Measurements from ENCODE around the gene USP20. TPM values are rescaled to one million over a fixed set of nuclear protein-coding genes. Genes with fewer than 3 reads are reported as not detected.

Gene USP20
- total and polyA plus RNA-seq, 5 experiments from 2014 or later = 37.1 to 124 (median 76.4) TPM

DNA sequence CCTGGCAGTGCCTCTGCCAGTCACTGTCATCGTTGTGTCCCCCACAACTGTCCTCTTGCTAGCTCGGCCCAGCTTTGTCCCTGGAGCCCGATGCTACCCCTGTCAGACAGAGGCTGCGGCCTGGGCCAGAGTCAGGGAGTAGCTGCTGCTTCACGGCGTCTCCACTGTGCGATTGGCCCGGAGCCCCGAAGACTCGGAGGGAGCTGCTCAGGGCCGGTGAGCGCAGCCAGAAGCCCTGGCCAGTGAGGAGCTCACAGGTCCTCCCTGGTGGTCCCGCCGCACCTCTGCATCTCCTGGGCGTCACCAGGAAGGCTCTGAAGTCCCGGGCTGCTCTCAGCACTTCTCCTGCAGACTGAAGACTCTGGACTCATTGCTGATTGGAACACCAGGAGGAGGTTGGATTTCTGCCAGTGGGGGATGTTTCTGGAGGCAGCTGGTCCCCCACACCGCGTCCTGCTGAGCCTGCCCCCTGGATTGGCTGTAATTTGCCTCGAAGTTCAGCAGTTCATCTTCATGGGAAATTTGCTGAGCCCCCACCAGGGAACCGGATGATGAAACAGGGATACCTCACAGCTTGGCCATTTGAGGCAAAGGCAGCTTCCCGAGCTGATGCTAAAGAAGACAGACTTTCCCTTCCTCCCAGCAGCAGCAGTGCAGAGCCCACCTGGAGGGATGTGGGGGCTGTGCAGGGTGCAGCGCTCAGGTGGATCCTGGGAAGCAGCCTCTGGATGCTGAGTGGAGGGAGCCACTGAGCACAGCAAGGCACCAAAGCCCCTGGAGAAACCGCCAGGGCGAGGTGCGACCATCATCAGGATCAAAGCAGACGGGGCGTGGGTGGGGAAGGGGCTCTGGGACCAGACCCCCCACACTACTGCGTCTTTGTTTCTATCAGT is 45.6 kb downstream of the USP20 start:
- peaks cover 0 to 56% (median 5%) of the 10 kb centered on the region in 3 donors for H3K36me3 Mint-ChIP-seq
- no peaks in the 10 kb centered on the region for H3K9me3 Mint-ChIP-seq
- POLR2A ChIA-PET = interaction anchor here (3.4 to 10.6 kb wide), 2 partner anchors 12 to 43 kb away, joined by 28 to 142 read pairs; partner anchors contain the start of genes C9orf78 and USP20
- ATAC-seq (no peak), DNase-seq (no peak)
- no peaks in the 10 kb centered on the region for H3K27me3 Mint-ChIP-seq
- H3K27ac Mint-ChIP-seq = peak overlapping the region in 7 of 10 donors; percentile 8 to 72 (median 36)
- no peak overlapping the region for H3K4me3 Mint-ChIP-seq
- peaks cover 15 to 42% (median 32%) of the 10 kb centered on the region in 4 donors for H3K4me1 Mint-ChIP-seq

DNA sequence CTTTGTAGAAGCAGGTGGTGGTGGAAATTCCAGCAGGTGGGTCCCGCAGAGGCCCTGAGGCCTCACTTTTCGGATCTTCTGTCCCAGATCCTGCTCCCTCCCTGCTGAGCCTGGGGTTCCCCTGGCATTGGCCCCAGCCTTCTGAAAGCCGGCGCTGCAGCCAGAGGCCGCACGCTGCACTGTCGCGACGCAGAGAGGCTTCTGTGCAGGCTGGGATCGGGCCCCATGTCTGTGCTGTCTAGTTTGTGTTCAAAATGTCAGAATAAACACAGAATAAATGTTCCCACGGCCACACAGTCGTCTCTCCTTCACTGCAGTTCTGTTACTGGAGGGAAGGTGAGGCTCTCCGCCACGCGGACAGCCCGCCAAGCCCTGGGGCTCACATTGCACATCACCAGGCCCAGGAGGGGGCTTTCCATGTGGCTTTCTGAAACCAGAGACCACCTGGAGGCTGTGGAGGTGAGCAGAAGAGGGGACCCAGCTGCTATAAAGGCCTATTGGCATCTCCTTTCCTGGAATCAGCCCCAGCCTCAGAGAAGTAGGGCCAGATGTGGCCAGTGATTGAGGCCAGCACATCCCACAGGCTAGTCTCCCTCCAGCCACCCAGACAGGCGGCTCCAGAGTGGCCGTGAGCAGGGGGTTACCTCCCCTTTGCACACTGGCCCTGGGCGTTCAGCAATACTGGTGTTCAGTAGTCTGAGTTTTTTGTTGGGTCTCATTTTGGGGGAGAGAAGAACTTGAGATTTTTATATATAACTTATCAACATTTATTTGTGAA is 46.5 kb downstream of the USP20 start:
- Mint-ChIP-seq H3K4me1 (peaks cover 19 to 45% (median 37%) of the 10 kb centered on the region in 4 donors), H3K4me3 (no peak overlapping the region), H3K27me3 (no peaks in the 10 kb centered on the region), H3K27ac (peak overlapping the region in 8 of 10 donors; percentile 15 to 88 (median 54)), H3K9me3 (no peaks in the 10 kb centered on the region), H3K36me3 (peaks cover 0 to 49% (median 5%) of the 10 kb centered on the region in 3 donors)
- DNase-seq = no peak
- POLR2A ChIA-PET = interaction anchor here (3.4 to 10.9 kb wide), 3 partner anchors 13 to 44 kb away, joined by 28 to 253 read pairs (median 142); partner anchors contain the start of genes C9orf78 and USP20
- no peak for ATAC-seq

DNA sequence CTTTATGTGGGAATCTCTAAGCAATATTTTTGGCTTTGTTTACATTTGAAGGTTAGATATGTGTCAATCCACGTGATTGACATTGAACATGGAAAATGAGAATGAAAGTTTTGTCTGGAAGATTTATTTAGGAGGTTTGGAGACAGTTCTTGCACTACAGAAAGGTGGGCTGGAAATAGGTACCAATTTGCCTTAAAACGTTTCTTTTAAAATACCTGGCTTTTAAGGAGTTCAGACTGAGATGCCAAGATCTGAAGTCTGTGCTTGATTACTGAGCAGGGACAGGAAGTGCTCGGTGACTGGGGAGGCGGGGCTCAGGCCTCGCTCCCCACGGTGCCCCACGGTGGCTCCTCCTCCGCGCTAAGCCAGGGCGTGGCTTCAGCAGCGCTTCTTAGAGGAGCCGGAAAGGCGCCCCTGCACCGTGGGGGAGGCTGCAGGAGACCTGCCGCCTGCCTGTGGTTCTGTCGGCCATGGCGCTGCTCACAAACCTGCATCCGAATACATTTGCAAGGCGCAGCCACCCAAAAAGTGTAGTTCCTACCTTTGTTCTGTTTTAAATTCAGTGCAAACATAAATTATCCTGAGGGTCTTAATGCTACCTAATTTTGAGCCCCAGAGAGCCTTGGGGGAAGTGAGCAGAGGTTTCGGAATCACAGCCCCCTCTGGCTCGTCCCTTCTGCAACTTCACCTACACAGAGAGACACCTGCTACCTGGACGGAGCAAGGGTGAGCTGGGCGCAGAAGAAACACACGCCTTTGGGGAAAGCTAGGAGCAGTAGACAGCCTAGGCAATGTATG is 49.2 kb downstream of the USP20 start:
- Mint-ChIP-seq H3K4me3 (peak overlapping the region; percentile 86 to 98 (median 93)), H3K27me3 (peaks cover 0 to 3% (median 0%) of the 10 kb centered on the region in 5 donors), H3K27ac (peak overlapping the region; percentile 97 to 100 (median 99)), H3K4me1 (peaks cover 35 to 61% (median 57%) of the 10 kb centered on the region in 4 donors), H3K9me3 (no peaks in the 10 kb centered on the region), H3K36me3 (peaks cover 0 to 32% (median under 1%) of the 10 kb centered on the region in 3 donors)
- POLR2A ChIA-PET = interaction anchor here (0.6 to 12.6 kb wide), 21 partner anchors 10 to 215 kb away, joined by 3 to 253 read pairs (median 6); partner anchors contain the start of genes C9orf78, FNBP1, GPR107 and TOR1A
- ATAC-seq = peak; percentile 48 to 55
- peak; percentile 89 to 97 (median 96) for DNase-seq

DNA sequence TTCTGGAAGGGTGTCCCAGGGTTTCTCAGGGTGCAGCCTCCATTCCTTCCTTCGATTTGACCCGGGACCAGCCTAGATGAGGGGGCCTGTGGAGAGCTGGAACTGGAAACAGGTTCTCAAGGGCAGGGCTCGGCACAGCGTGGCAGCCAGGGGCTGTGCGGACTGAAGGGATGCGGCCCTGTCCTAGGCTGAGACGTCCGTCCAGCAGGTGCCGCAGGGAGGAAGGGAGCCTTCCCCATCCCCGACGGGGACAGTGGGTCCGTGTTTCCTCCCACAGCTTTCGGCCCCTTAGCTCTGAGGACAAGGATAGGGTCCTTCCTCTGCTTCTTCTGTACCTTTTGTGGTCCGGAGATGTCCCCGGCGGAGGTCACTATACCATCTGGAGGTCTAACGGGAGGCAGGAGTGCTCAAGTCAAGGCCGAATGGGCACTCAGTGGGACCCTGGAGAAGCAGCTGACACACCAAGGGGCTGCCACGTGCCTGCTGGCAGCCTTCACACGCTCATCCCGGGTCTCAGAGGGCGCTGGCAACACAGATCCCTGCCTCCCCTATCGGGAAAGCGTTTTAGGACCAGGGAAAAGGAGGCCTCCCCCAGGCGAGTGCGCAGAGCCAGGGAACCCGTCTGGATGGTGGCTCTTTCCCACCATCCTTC is 49.9 kb downstream of the USP20 start:
- peak in 2 of 10 donors; percentile 39 to 46 for DNase-seq
- H3K4me3 Mint-ChIP-seq = peak overlapping the region; percentile 86 to 98 (median 93)
- H3K36me3 Mint-ChIP-seq = peaks cover 0 to 30% (median 2%) of the 10 kb centered on the region in 3 donors
- peaks cover 42 to 67% (median 64%) of the 10 kb centered on the region in 4 donors for H3K4me1 Mint-ChIP-seq
- H3K9me3 Mint-ChIP-seq = no peaks in the 10 kb centered on the region
- ATAC-seq = no peak
- POLR2A ChIA-PET = interaction anchor here (0.6 to 12.6 kb wide), 28 partner anchors 9 to 219 kb away, joined by 3 to 253 read pairs (median 4); partner anchors contain the start of genes C9orf78, FNBP1, GPR107 and TOR1A
- peak overlapping the region; percentile 97 to 100 (median 99) for H3K27ac Mint-ChIP-seq
- H3K27me3 Mint-ChIP-seq = peaks cover 0 to 3% (median 0%) of the 10 kb centered on the region in 5 donors

DNA sequence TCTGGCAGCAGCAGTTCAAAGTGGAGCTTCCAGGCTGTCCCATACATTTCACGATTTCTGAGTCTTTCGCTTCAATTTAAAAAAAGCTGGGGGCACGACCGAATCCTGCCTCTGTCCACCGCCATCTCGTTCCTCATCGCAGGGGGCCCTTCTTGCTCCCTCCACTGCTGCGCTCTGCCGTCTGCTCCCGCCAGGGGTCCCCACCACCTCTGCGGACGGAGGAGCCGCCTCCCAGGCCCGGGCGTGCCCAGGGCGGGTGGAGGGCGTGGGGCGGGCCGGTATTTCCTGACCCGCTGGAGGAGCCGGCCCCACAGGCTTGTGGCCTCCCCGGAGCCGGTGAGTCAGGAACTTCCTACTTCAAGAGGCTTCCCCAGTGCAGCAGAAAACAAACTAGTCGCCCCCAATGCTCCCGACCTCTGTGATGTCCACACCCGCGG is 50.4 kb downstream of the USP20 start:
- Mint-ChIP-seq H3K27ac (peak overlapping the region; percentile 97 to 100 (median 99)), H3K36me3 (peaks cover 0 to 24% (median 2%) of the 10 kb centered on the region in 3 donors), H3K9me3 (no peaks in the 10 kb centered on the region), H3K4me3 (peak overlapping the region; percentile 86 to 98 (median 93)), H3K27me3 (peaks cover 0 to 3% (median 0%) of the 10 kb centered on the region in 5 donors), H3K4me1 (peaks cover 44 to 70% (median 68%) of the 10 kb centered on the region in 4 donors)
- POLR2A ChIA-PET = interaction anchor here (0.6 to 12.6 kb wide), 25 partner anchors 8 to 219 kb away, joined by 3 to 253 read pairs (median 4); partner anchors contain the start of genes C9orf78, FNBP1, GPR107 and TOR1A
- peak; percentile 10 to 14 for ATAC-seq
- peak in 9 of 10 donors; percentile 74 to 91 (median 83) for DNase-seq

DNA sequence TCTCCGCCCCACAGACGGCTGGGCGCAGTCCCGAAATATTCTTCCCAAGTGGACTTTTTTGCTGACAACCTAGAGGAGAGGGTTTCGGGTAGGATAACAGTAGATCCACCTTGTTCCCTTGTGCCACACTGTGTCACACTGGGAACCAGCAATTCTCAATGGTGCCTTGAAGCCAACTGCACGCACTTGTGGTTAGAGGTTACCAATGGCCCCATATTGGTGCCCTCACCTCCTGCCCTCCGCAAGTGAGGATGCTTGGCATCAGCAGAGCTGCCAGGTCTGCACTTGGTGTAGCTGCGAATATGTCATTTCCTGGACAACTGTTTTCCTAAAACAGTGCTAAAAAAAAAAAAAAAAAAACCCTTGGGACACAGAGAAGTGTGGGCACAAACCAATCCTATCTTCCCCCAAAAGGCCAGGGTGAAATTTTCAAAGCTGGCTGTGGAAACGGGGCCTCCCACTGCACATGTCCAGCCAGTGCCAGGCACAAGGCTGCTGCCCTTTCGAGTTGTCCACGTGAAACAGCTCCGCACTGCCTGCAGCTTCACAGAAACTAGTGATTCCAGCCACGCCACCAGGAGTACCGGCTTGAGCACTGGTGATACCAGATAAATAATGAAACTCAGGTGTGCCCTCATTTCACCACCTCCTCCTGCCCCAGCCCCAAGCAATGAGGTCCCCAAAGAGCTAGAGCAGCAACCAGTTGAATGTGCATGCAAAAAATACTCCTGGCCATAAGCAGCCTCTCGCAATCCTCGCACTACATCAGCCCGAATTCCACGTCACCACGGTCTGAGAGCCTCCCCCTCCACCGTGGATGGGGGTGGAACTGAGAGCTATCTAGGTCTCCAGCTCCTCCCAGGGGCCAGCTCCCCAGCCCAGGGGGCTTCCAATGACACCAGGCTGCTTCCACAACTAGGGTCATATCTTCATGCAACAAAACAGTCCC is 51.2 kb downstream of the USP20 start:
- peak in 9 of 10 donors; percentile 56 to 90 (median 83) for DNase-seq
- H3K27me3 Mint-ChIP-seq = peaks cover 0 to 3% (median 0%) of the 10 kb centered on the region in 5 donors
- H3K9me3 Mint-ChIP-seq = no peaks in the 10 kb centered on the region
- H3K4me1 Mint-ChIP-seq = peaks cover 46 to 79% (median 75%) of the 10 kb centered on the region in 4 donors
- peaks cover 0 to 19% (median 2%) of the 10 kb centered on the region in 3 donors for H3K36me3 Mint-ChIP-seq
- H3K4me3 Mint-ChIP-seq = peak overlapping the region; percentile 86 to 98 (median 93)
- peak overlapping the region; percentile 97 to 100 (median 99) for H3K27ac Mint-ChIP-seq
- ATAC-seq = peak; percentile 4 to 36
- POLR2A ChIA-PET = interaction anchor here (0.6 to 12.6 kb wide), 26 partner anchors 9 to 260 kb away, joined by 3 to 253 read pairs (median 5); partner anchors contain the start of genes C9orf78, FNBP1, GPR107 and TOR1A

DNA sequence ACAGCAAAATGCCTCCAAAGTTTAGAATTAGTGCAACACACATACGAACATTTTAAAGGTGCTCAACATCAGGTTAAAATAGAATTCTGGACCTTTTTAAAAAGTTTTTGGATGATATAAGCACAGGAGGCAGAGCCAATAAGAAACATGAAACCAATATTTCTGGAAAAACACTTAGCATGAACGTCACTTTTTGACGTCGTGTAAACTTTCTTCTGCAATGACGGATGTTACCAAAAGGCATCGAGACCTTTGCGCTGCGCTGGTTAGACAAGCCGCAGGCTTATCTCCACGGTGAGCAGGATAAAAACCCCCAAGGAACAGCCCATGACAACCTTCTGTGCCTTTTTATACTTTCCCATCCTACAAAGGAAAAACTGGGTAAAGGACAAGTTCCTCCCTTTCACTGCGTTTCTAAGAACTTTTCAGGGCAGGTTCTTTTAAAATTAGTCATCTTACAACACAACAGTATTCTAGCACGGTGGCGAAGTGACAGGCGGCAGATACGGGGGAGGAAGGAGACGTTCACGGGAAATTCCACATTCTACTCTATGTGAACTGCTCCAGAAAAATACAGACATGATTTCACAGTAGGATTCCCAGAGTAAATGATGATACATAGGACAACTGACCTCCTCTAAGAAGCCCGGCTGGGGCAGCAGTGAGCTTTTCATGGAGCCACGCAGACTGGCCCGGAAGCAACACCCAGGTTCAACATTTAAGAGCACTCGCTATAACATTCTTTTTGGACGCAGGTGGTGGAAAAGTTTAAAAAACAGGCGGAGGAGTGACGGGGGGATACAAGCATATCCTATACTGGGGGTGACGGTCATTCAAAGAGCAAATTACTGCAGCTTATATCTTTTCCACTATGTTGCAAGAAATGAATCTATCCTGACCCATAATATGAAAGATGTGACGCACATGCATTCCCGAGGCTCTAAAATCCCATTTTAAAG is 52.4 kb downstream of the USP20 start:
- H3K4me1 Mint-ChIP-seq = peaks cover 53 to 90% (median 83%) of the 10 kb centered on the region in 4 donors
- POLR2A ChIA-PET = interaction anchor here (0.6 to 12.6 kb wide), 24 partner anchors 8 to 211 kb away, joined by 3 to 253 read pairs (median 5); partner anchors contain the start of genes C9orf78, FNBP1, GPR107 and USP20
- peak overlapping the region; percentile 86 to 98 (median 93) for H3K4me3 Mint-ChIP-seq
- DNase-seq = peak in 9 of 10 donors; percentile 51 to 93 (median 84)
- peak overlapping the region; percentile 97 to 100 (median 99) for H3K27ac Mint-ChIP-seq
- H3K36me3 Mint-ChIP-seq = peaks cover 0 to 15% (median 2%) of the 10 kb centered on the region in 3 donors
- peak; percentile 12 to 41 for ATAC-seq
- H3K27me3 Mint-ChIP-seq = peaks cover 0 to 3% (median 0%) of the 10 kb centered on the region in 5 donors
- H3K9me3 Mint-ChIP-seq = no peaks in the 10 kb centered on the region

DNA sequence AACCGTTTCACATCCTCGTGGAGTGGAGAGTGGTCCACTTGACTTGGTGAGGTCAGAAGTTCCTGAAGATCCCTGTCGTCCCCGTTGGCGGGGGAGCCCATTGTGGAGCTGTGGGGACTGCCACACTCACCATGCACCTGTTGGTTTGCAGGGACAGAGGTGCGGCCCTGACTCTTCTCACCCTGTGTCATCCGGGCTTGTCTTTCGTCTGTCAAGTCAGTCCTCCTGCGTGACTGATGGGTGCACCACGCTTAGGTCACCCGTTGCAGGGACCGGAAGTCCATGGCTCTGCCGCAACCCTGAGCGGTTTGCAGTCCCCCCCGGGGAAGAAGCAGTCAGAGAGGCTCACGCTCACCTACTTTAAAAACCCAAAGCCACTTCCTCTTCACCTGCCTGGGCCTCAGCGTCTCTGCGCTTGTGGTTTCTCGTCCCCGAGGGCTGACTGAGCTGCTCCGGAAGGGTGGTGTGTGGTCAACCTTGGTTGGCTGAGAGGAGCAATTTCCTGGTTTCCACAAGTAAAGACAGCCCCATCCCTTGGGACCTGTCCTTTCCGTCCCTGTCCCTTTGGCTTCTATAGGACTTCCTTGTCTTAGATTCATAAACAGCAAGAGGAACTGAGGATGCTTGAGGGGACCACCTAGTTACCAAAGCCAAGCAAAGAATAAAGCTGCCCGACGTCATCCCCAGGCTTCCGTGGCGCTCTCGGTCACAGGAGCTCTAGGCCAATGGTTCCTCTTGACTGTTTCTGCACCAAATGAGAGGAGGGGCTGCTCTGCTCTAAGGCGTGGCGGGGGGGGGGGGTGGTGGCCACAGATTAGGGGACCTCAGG is 53.2 kb downstream of the USP20 start:
- H3K36me3 Mint-ChIP-seq = peaks cover 0 to 18% (median 2%) of the 10 kb centered on the region in 3 donors
- POLR2A ChIA-PET = interaction anchor here (0.5 to 12.6 kb wide), 27 partner anchors 9 to 1509 kb away, joined by 3 to 253 read pairs (median 5); partner anchors contain the start of genes C9orf78, FNBP1, GPR107 and IER5L
- DNase-seq = peak; percentile 58 to 98 (median 94)

More for the DNA sequence above, 53.2 kb downstream of the USP20 start:
- H3K4me1 Mint-ChIP-seq = peaks cover 53 to 97% (median 85%) of the 10 kb centered on the region in 4 donors
- peak overlapping the region; percentile 97 to 100 (median 99) for H3K27ac Mint-ChIP-seq
- peak; percentile 47 to 55 for ATAC-seq
- no peaks in the 10 kb centered on the region for H3K9me3 Mint-ChIP-seq
- H3K4me3 Mint-ChIP-seq = peak overlapping the region; percentile 86 to 98 (median 93)
- H3K27me3 Mint-ChIP-seq = peaks cover 0 to 3% (median 0%) of the 10 kb centered on the region in 5 donors
